CD4-positive, CD25-positive, alpha-beta regulatory T cell (primary cell): ENCODE measurements around the gene WDR37. TPM values are rescaled to one million over a fixed set of nuclear protein-coding genes. Genes with fewer than 3 reads are reported as not detected.

Experiments used
- ATAC-seq, 2 donors: fragments of 150-1000 bp; cut with Tn5 transposase; one replicate each; pipeline ENCODE4 v1.10.0; 2021; ENCODE audit warnings: low read depth in 2 of 2, moderate number of reproducible peaks in 2 of 2, moderate library complexity in 1 of 2
- DNase-seq, 3 donors: peaks; one replicate each; pipeline versions ENCODE4 v3.0.0 to v3.0.0-alpha.2; 2012 to 2022; ENCODE audit warnings: mixed read lengths in 1 of 3
- H3K27ac ChIP-seq: one replicate; pipeline ENCODE4 v1.7.0; 2013; ENCODE audit warnings: mild to moderate bottlenecking, low read length; ENCODE audit not compliant: insufficient read depth, poor library complexity, severe bottlenecking
- H3K27me3 ChIP-seq: one replicate; pipeline ENCODE4 v1.7.0; 2013; ENCODE audit warnings: low read length; ENCODE audit not compliant: control insufficient read depth, insufficient read depth
- H3K36me3 ChIP-seq: one replicate; pipeline ENCODE4 v1.7.0; 2013; ENCODE audit warnings: mild to moderate bottlenecking, low read length, moderate library complexity; ENCODE audit not compliant: control insufficient read depth, insufficient read depth
- H3K4me1 ChIP-seq: 2 replicates; pipeline ENCODE4 v1.7.0; 2013; ENCODE audit warnings: mild to moderate bottlenecking, low read length; ENCODE audit not compliant: insufficient read depth, control insufficient read depth, poor library complexity, severe bottlenecking
- H3K4me3 ChIP-seq: one replicate; pipeline ENCODE4 v1.7.0; 2013; ENCODE audit warnings: low read depth, mild to moderate bottlenecking, low read length, moderate library complexity
- H3K9me3 ChIP-seq, 2 experiments: 1 replicate in 1 of 2; 2 replicates in 1 of 2; pipeline ENCODE4 v1.7.0; 2013; ENCODE audit warnings: low read length in 2 of 2, mild to moderate bottlenecking in 1 of 2, moderate library complexity in 1 of 2; ENCODE audit not compliant: control insufficient read depth in 2 of 2
- H3K27ac Mint-ChIP-seq, 3 donors: one replicate each; pipeline ENCODE4 v1.8.0; 2020 to 2022; ENCODE audit warnings: mild to moderate bottlenecking in 3 of 3, mixed read lengths in 3 of 3, moderate library complexity in 2 of 3
- H3K27me3 Mint-ChIP-seq: one replicate; pipeline ENCODE4 v1.8.0; 2022; ENCODE audit warnings: mild to moderate bottlenecking, mixed read lengths
- H3K36me3 Mint-ChIP-seq: one replicate; pipeline ENCODE4 v1.8.0; 2020; ENCODE audit warnings: mixed read lengths
- H3K4me1 Mint-ChIP-seq, 4 donors: one replicate each; pipeline ENCODE4 v1.8.0; 2020 to 2022; ENCODE audit warnings: mixed read lengths in 4 of 4, mild to moderate bottlenecking in 1 of 4
- H3K4me3 Mint-ChIP-seq, 4 donors: one replicate each; pipeline ENCODE4 v1.8.0; 2020 to 2022; ENCODE audit warnings: mild to moderate bottlenecking in 4 of 4, mixed read lengths in 4 of 4, moderate library complexity in 3 of 4
- H3K9me3 Mint-ChIP-seq, 7 donors: one replicate each; pipeline ENCODE4 v1.8.0; 2020 to 2022; ENCODE audit warnings: mixed read lengths in 7 of 7, mild to moderate bottlenecking in 3 of 7, moderate library complexity in 2 of 7
- polyA plus RNA-seq, 4 donors: library from polyadenylated mRNA; unstranded; fragments of 300-500 nt; fragmentation: Illumina TruSeq; gene quantifications; one replicate each; pipeline ENCODE4 v1.2.3, GENCODE V29; 2021
- total RNA-seq: library from RNA; stranded (reverse); gene quantifications from one replicate; pipeline ENCODE4 v1.2.3, GENCODE V29; 2022

The WDR37 gene
- total and polyA plus RNA-seq, 5 donors from 2014 or later, result 10.6 to 31.6 (median 12.8) TPM

DNA sequence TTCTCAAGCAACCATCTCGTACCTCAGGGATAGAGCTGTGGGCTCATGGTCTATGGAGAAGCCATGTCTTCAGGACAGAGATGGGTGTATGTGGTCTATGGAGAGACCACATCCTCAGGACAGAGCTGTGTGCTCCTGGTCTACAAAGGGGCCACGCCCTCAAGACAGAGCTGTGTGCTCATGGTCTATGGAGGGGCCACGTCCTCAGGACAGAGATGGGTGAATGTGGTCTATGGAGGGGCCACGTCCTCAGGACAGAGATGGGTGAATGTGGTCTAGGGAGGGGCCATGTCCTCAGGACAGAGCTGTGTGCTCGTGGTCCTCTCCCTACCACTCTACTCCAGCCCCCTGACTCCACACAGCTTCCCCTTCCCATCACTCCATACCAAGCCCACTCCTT lies 117.8 kb downstream of the WDR37 start:
- Mint-ChIP-seq H3K4me1 (no peaks in the 10 kb centered on the region), H3K36me3 (no peaks in the 10 kb centered on the region), H3K27ac (no peak overlapping the region), H3K27me3 (peaks cover 5% of the 10 kb centered on the region), H3K9me3 (no peaks in the 10 kb centered on the region), H3K4me3 (no peak overlapping the region)
- ATAC-seq (no peak), DNase-seq (no peak)
- no peaks in the 10 kb centered on the region for H3K27me3 ChIP-seq
- H3K36me3 ChIP-seq, result no peaks in the 10 kb centered on the region
- no peaks in the 10 kb centered on the region for H3K9me3 ChIP-seq
- no peaks in the 10 kb centered on the region for H3K4me1 ChIP-seq
- H3K4me3 ChIP-seq, result no peak overlapping the region
- no peak overlapping the region for H3K27ac ChIP-seq

DNA sequence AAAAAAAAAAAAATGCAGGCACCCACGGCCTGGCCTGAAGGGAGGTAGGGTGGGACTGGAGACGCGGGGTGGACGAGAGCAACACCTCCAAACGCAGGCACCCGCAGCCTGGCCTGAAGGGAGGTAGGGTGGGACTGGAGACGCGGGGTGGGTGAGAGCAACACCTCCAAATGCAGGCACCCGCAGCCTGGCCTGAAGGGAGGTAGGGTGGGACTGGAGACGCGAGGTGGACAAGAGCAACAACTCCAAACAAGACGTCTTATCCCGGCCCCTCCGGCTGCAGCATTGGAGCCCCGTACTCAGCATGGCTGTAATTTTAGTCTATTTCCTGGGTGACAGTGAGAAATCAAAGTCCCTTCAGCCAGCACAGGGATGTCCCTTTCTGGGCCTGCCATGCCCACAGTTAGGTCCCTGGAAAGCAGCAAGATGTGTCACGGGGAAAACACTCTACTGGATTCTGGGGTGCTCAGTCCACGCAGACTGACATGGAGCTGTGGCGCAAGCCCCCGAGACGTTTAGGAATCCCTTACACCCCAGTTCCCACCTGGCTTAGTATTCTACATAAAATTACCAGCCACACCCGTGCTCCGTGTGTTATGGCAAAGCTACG lies 119.9 kb downstream of the WDR37 start:
- H3K4me3 ChIP-seq, result no peak overlapping the region
- Mint-ChIP-seq H3K27me3 (no peaks in the 10 kb centered on the region), H3K4me3 (no peak overlapping the region), H3K27ac (no peak overlapping the region), H3K36me3 (no peaks in the 10 kb centered on the region), H3K4me1 (no peaks in the 10 kb centered on the region), H3K9me3 (no peaks in the 10 kb centered on the region)
- ATAC-seq (no peak), DNase-seq (no peak)
- no peaks in the 10 kb centered on the region for H3K36me3 ChIP-seq
- H3K27me3 ChIP-seq, result no peaks in the 10 kb centered on the region
- no peaks in the 10 kb centered on the region for H3K4me1 ChIP-seq
- H3K27ac ChIP-seq, result no peak overlapping the region
- H3K9me3 ChIP-seq, result no peaks in the 10 kb centered on the region

DNA sequence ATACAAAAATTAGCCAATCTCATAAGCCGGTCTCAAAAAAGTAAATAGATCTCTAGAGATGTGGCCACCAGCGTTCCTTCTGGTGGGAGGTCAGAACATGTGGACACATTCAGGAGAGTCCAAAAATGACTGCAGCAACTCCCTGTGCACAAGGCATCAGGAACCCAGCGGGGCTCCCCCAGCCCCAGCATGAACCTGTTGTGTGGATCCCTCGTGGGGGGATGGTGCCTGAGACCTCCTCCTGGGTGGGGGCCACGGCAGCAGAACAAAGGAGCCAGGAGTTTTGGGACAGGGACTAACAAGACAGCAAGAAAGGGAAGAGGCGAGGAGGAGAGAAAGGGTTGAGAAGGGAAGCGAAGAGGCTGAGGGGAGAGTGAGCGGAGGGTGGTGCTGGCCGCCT lies 121.8 kb downstream of the WDR37 start:
- H3K27me3 ChIP-seq, result no peaks in the 10 kb centered on the region
- H3K27ac Mint-ChIP-seq, result peak overlapping the region in 1 of 3 donors; percentile 7
- H3K27ac ChIP-seq, result no peak overlapping the region
- H3K27me3 Mint-ChIP-seq, result no peaks in the 10 kb centered on the region
- no peaks in the 10 kb centered on the region for H3K4me1 Mint-ChIP-seq
- no peaks in the 10 kb centered on the region for H3K9me3 Mint-ChIP-seq
- no peak overlapping the region for H3K4me3 Mint-ChIP-seq
- H3K36me3 ChIP-seq, result no peaks in the 10 kb centered on the region
- ATAC-seq, result no peak
- no peak overlapping the region for H3K4me3 ChIP-seq
- no peaks in the 10 kb centered on the region for H3K4me1 ChIP-seq
- no peaks in the 10 kb centered on the region for H3K36me3 Mint-ChIP-seq
- no peak for DNase-seq
- no peaks in the 10 kb centered on the region for H3K9me3 ChIP-seq

DNA sequence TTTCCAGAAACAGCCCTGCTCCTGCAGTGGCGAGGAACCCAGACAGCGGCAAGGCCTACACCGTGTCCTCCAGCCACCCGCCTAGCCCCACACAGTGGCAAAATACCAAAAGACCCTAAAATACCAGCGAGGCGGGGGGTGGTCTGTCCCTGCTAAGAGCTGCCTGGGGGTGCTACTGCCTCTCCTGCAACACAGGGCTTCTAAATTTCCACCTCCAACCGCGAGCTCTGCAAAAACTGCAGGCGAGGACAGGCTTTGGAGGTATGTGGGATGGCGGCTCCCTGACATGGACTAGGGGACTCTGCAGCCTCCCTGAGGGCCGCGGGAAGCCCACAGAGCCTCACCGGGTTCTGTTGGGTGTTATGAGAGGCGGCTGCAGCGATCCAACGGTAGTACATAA lies 122.3 kb downstream of the WDR37 start:
- DNase-seq (no peak), ATAC-seq (no peak)
- H3K9me3 ChIP-seq, result no peaks in the 10 kb centered on the region
- no peaks in the 10 kb centered on the region for H3K4me1 ChIP-seq
- H3K4me3 ChIP-seq, result no peak overlapping the region
- Mint-ChIP-seq H3K4me3 (no peak overlapping the region), H3K36me3 (no peaks in the 10 kb centered on the region), H3K4me1 (no peaks in the 10 kb centered on the region), H3K27me3 (no peaks in the 10 kb centered on the region), H3K9me3 (no peaks in the 10 kb centered on the region), H3K27ac (no peak overlapping the region)
- no peaks in the 10 kb centered on the region for H3K27me3 ChIP-seq
- H3K36me3 ChIP-seq, result no peaks in the 10 kb centered on the region
- H3K27ac ChIP-seq, result no peak overlapping the region

DNA sequence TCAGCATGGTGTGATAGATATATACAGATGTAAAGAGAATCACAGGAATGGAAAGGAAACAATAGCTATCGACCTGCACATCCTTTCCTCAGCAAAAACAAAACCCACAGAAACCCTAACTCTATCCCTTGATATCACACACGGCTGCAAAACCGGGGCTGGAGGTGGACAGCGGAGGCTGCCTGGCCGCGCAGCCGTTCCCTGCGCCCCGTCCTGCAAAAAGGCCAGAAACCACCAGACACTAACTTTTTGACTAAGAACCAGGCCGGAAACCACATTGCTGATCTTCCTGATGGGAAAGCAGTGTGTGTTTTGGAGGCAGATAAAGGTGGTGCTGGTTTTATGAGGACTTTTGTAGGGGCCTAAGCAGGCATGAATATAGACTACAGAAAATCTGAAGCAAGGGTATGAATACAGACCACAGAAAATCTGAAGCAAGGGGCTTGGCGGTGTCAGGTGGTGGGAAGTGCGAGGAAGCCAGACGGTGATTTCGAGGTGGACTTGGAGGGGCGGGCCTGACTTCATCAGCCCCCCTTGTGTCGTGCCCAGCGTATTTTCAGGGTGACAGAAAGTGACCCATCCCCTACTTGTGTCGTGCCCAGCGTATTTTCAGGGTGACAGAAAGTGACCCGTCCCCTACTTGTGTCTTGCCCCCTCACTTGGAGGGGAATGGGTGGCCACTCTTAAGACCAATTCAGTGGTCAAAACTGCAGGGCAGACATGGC lies 123.3 kb downstream of the WDR37 start:
- Histone ChIP-seq H3K27ac (no peak overlapping the region), H3K27me3 (no peaks in the 10 kb centered on the region), H3K4me1 (no peaks in the 10 kb centered on the region), H3K9me3 (no peaks in the 10 kb centered on the region), H3K36me3 (no peaks in the 10 kb centered on the region), H3K4me3 (no peak overlapping the region)
- no peak overlapping the region for H3K4me3 Mint-ChIP-seq
- no peaks in the 10 kb centered on the region for H3K27me3 Mint-ChIP-seq
- H3K36me3 Mint-ChIP-seq, result no peaks in the 10 kb centered on the region
- DNase-seq, result no peak
- H3K4me1 Mint-ChIP-seq, result no peaks in the 10 kb centered on the region
- no peak overlapping the region for H3K27ac Mint-ChIP-seq
- ATAC-seq, result no peak
- H3K9me3 Mint-ChIP-seq, result no peaks in the 10 kb centered on the region

DNA sequence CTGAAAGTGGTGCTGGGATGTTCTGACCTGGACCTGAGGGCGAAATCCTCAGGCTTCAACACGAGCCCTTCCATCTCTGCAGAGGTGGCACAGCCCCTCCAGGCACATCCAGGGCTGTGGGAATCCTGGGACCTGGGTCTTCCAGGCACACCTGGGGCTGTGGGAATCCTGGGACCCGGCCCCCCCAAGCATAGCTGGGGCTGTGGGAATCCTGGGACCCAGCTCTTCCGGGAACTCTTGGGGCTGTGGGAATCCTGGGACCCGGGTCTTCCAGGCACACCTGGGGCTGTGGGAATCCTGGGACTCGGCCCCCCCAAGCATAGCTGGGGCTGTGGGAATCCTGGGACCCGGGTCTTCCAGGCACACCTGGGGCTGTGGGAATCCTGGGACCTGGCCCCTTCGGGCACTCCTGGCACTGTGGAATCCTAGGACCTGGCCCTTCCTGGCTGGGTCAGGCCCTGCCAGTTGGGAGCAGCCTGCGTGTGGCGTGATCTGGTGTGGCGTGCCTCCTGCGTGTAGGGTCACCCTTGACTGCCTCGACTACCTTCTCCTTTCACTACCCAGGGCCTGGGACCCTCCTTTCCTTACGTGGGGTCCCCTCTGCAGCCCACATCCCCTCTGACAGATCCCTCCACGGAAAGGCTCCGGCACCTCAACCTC lies 124.0 kb downstream of the WDR37 start:
- Mint-ChIP-seq H3K27ac (no peak overlapping the region), H3K4me1 (no peaks in the 10 kb centered on the region), H3K9me3 (no peaks in the 10 kb centered on the region), H3K4me3 (no peak overlapping the region), H3K36me3 (no peaks in the 10 kb centered on the region), H3K27me3 (no peaks in the 10 kb centered on the region)
- Histone ChIP-seq H3K36me3 (no peaks in the 10 kb centered on the region), H3K27me3 (no peaks in the 10 kb centered on the region), H3K27ac (no peak overlapping the region), H3K4me3 (no peak overlapping the region), H3K9me3 (no peaks in the 10 kb centered on the region), H3K4me1 (no peaks in the 10 kb centered on the region)
- ATAC-seq (no peak), DNase-seq (no peak)

DNA sequence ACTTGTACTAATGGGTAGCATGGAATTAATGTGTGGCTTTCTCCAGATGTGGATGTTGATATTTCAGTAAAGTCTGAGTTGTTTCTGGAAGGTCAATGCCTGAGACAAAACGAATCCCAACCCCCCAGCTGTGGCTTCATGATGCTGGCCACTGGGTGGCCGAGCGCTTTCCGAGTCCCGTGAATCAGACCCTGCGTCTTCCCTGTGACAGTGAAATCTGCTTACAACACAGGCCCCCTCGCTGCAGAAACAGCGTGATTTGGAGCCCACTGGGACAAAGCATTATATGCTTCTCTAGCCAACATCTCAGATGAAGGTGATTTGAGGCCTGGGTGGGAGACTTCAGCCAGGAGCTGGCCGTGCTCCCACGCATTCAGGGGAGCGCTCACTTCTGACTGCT lies 124.7 kb downstream of the WDR37 start:
- Mint-ChIP-seq H3K9me3 (no peaks in the 10 kb centered on the region), H3K4me1 (no peaks in the 10 kb centered on the region), H3K36me3 (no peaks in the 10 kb centered on the region), H3K27ac (no peak overlapping the region), H3K4me3 (no peak overlapping the region), H3K27me3 (no peaks in the 10 kb centered on the region)
- no peaks in the 10 kb centered on the region for H3K4me1 ChIP-seq
- H3K36me3 ChIP-seq, result no peaks in the 10 kb centered on the region
- DNase-seq (no peak), ATAC-seq (no peak)
- H3K27ac ChIP-seq, result no peak overlapping the region
- H3K27me3 ChIP-seq, result no peaks in the 10 kb centered on the region
- no peak overlapping the region for H3K4me3 ChIP-seq
- H3K9me3 ChIP-seq, result no peaks in the 10 kb centered on the region
